ENCODE measurements around the gene FOXB1.

GRCh38 chr15:59966262-59966661 lies 37.8 kb upstream of the FOXB1 start:
- no peak for TF ChIP-seq CTCF (IDR thresholded peaks at IDR 0.05)
- TF ChIP-seq ZNF232 (CRISPR knock-in tag; IDR thresholded peaks at IDR 0.05), result no peak
- TF ChIP-seq TEAD4 (CRISPR knock-in tag; IDR thresholded peaks at IDR 0.05), result no peak
- no peak for TF ChIP-seq ESRRA (CRISPR knock-in tag; IDR thresholded peaks at IDR 0.05; ENCODE audit: borderline replicate concordance)
- no peak for TF ChIP-seq JAZF1 (CRISPR knock-in tag; IDR thresholded peaks at IDR 0.05)
- no peak for TF ChIP-seq ZNF121 (CRISPR knock-in tag; IDR thresholded peaks at IDR 0.05)
- no peak for TF ChIP-seq NR3C1 (CRISPR knock-in tag; conservative IDR thresholded peaks at IDR 0.05; ENCODE audit: low read depth)
- TF ChIP-seq, protein P1, sequence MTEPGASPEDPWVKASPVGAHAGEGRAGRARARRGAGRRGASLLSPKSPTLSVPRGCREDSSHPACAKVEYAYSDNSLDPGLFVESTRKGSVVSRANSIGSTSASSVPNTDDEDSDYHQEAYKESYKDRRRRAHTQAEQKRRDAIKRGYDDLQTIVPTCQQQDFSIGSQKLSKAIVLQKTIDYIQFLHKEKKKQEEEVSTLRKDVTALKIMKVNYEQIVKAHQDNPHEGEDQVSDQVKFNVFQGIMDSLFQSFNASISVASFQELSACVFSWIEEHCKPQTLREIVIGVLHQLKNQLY (CRISPR knock-in tag; IDR thresholded peaks at IDR 0.05), result no peak
- no peak for TF ChIP-seq CREB1 (CRISPR knock-in tag; IDR thresholded peaks at IDR 0.05)
- TF ChIP-seq USF2 (CRISPR knock-in tag; IDR thresholded peaks at IDR 0.05), result no peak
- no peak for TF ChIP-seq SMAD3 (CRISPR knock-in tag; IDR thresholded peaks at IDR 0.05; ENCODE audit: borderline replicate concordance)
- no peak for TF ChIP-seq TP53 (CRISPR knock-in tag; IDR thresholded peaks at IDR 0.05)
